Measurements from ENCODE around the gene RNF41.

RNF41 gene

DNA sequence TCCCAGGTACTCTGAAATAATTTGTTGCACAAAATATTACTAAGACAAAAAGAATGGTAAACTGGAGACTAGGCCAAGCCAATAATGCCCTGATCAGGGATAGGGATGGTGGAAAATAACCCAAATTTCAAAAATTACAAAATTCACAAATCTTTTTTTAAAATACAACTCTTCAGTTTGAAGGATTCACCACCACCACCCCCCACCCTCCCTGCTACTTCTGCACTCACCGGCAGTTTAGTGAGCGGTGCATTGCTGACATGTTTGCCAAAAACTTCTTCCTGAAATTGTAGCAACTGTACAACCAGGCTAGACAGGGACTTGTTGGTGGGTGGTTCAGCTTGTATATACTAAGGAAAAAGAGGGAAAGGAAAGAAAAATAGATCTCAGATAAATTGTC, 34.8 kb downstream of the RNF41 start:
- TF ChIP-seq, protein P1, sequence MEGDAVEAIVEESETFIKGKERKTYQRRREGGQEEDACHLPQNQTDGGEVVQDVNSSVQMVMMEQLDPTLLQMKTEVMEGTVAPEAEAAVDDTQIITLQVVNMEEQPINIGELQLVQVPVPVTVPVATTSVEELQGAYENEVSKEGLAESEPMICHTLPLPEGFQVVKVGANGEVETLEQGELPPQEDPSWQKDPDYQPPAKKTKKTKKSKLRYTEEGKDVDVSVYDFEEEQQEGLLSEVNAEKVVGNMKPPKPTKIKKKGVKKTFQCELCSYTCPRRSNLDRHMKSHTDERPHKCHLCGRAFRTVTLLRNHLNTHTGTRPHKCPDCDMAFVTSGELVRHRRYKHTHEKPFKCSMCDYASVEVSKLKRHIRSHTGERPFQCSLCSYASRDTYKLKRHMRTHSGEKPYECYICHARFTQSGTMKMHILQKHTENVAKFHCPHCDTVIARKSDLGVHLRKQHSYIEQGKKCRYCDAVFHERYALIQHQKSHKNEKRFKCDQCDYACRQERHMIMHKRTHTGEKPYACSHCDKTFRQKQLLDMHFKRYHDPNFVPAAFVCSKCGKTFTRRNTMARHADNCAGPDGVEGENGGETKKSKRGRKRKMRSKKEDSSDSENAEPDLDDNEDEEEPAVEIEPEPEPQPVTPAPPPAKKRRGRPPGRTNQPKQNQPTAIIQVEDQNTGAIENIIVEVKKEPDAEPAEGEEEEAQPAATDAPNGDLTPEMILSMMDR (IDR thresholded peaks at IDR 0.05; ENCODE audit: insufficient read depth, low read depth, low read length, missing control alignments) = no peak
- H3K4me3 ChIP-seq (ENCODE audit: low read length) = no peak overlapping the region
- no peak for DNase-seq (ENCODE audit: low read depth)

DNA sequence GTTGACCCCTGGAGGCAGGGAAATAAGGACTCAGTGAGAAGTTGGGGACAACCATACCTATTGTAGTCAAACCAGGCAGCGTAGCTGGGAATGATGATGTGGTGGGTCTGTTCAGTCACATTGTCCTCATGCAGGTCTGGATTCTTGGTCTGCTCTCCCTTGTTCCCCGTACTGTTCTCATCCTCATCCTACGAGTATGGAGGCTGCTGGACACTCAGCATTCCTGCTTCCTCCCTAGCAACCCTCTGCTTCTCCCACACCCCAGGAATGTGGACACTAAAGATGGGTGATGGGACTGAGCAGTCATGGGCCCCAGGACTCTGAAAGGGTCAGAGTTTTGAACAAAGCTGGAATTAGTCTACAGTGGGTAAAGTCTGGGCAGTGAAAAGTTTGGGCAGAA, 43.4 kb downstream of the RNF41 start:
- no peak for DNase-seq (ENCODE audit: low read depth)
- TF ChIP-seq, protein P1 (IDR thresholded peaks at IDR 0.05; ENCODE audit: insufficient read depth, low read depth, low read length, missing control alignments) = no peak
- H3K4me3 ChIP-seq (ENCODE audit: low read length) = no peak overlapping the region

DNA sequence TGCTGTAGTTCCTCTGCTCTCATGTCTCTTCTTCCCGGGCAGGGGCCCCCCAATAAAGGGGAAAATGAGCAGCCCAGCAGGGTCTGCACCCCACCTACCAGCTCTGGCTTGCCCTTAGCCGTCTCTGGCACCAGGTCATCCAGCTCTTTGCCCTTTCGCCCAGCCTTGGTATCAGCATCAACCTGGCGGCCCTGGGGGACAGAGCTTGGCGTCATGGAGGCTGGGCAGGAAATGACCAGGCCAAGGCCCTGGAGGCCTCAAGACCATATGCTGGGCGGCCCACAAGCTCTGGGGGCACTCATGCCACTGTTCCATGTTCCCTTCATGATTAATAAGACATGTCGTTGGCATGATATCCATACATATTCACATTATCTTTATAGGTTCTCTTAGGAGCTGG, 48.9 kb downstream of the RNF41 start:
- DNase-seq (ENCODE audit: low read depth) = no peak
- TF ChIP-seq, protein P1 (IDR thresholded peaks at IDR 0.05; ENCODE audit: insufficient read depth, low read depth, low read length, missing control alignments) = no peak
- H3K4me3 ChIP-seq (ENCODE audit: low read length) = no peak overlapping the region

DNA sequence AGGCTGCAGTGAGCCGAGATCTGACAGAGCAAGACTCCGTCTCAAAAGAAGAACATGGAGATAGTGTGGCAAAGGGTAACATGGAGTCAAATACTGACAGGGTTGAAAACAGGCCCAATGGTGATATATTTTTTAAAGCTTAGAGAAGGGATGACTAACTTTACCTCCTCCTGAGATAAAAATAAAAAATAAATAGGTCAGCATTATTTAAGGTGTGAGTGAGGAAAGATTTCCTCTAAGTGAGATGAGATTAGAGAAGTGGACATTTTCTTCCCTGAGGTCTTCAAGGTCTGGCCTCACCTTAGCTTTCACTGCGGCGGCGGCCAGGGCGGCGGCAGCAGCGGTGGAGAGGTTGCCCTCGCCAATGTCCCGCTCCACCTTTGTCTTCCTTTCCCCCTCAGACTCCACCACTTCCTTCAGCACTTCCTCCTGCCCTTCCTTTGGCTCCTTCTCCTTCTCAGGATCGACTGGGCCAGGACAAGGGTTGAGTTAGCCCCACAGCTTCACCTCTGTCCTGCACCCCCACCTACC, 52.4 kb downstream of the RNF41 start:
- TF ChIP-seq, protein P1 (IDR thresholded peaks at IDR 0.05; ENCODE audit: insufficient read depth, low read depth, low read length, missing control alignments) = no peak
- no peak for DNase-seq (ENCODE audit: low read depth)
- H3K4me3 ChIP-seq (ENCODE audit: low read length) = no peak overlapping the region

DNA sequence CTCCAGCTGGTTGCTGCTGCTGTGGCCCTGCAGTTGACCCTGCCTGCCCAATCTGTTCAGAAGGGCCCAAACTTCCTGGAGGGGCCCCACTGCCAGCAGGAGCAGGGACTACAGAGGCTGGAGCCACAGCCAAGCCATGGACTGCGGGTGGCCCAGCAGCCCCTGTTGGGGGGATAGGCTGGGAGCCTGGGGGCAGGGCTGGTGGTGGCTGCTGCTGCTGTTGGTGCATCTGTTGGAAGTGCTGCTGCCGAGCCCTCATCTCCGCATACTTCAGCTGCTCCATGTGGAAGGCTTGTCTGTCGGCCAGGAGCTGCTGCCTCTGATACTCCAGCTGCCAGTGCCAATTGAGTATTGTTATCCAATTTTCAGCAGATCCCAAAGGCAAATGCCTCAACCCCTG, 56.4 kb downstream of the RNF41 start:
- DNase-seq (ENCODE audit: low read depth) = no peak
- TF ChIP-seq, protein P1 (IDR thresholded peaks at IDR 0.05; ENCODE audit: insufficient read depth, low read depth, low read length, missing control alignments) = no peak

DNA sequence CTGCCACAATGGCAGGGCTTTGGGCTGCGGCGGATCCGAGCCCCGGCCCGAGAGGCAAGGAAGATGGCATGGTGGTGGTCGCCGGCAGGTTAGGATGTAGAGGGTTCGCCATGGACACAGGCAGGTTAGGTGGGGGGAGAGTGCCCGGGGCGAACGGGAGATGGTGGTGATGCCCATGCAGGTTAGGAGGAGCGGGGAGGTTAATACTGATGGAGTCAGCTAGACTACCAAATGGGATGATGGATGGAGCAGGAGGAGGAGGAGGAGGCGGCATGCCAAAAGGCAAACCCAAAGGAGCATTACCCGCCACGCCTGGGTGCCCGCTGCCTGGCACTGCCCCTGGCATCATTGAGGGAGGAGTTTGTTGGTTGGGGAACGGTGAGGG, 57.4 kb downstream of the RNF41 start:
- no peak for DNase-seq (ENCODE audit: low read depth)
- TF ChIP-seq, protein P1 (IDR thresholded peaks at IDR 0.05; ENCODE audit: insufficient read depth, low read depth, low read length, missing control alignments) = no peak
- no peak overlapping the region for H3K4me3 ChIP-seq (ENCODE audit: low read length)

More for the DNA sequence above, 56.4 kb downstream of the RNF41 start:
- H3K4me3 ChIP-seq (ENCODE audit: low read length) = no peak overlapping the region
